GM23248 (cell line): ENCODE data around the gene TRMT10C. TPM values are rescaled to one million over a fixed set of nuclear protein-coding genes. Genes with fewer than 3 reads are reported as not detected.

Experiments
- DNase-seq: peaks from one replicate; pipeline ENCODE4 v3.0.0-alpha.2; 2015
- H2AFZ ChIP-seq: fragments of 200-600 bp; sonication (generic); 2 replicates; pipeline ENCODE4 v1.6.1; 2016; ENCODE audit warnings: antibody characterized with exemption
- H3F3A ChIP-seq: fragments of 200-600 bp; sonication (generic); 2 replicates; pipeline ENCODE4 v1.6.1; 2016; ENCODE audit warnings: mild to moderate bottlenecking, antibody characterized with exemption, mixed run types; ENCODE audit not compliant: insufficient read depth
- H3K27ac ChIP-seq: fragments of 200-600 bp; sonication (generic); 2 replicates; pipeline ENCODE4 v1.5.1; 2016; ENCODE audit warnings: mild to moderate bottlenecking
- H3K27me3 ChIP-seq: fragments of 200-600 bp; sonication (generic); replicated peaks from 2 replicates; pipeline ENCODE4 v1.6.1; 2016; ENCODE audit warnings: mild to moderate bottlenecking; ENCODE audit not compliant: insufficient read depth
- H3K36me3 ChIP-seq: fragments of 200-600 bp; sonication (generic); 2 replicates; pipeline ENCODE4 v1.6.1; 2016; ENCODE audit warnings: low read depth, mild to moderate bottlenecking
- H3K4me1 ChIP-seq: fragments of 200-600 bp; sonication (generic); 2 replicates; pipeline ENCODE4 v1.6.1; 2016; ENCODE audit warnings: mild to moderate bottlenecking; ENCODE audit not compliant: insufficient read depth
- H3K4me2 ChIP-seq: fragments of 200-600 bp; sonication (generic); one replicate; pipeline ENCODE4 v1.6.1; 2016; ENCODE audit warnings: mild to moderate bottlenecking; ENCODE audit not compliant: unreplicated experiment
- H3K4me3 ChIP-seq: fragments of 200-600 bp; sonication (generic); 2 replicates; pipeline ENCODE4 v1.5.1; 2016; ENCODE audit warnings: mild to moderate bottlenecking
- H3K79me2 ChIP-seq: fragments of 200-600 bp; sonication (generic); 2 replicates; pipeline ENCODE4 v1.6.1; 2016; ENCODE audit warnings: mild to moderate bottlenecking; ENCODE audit not compliant: insufficient read depth
- H3K9ac ChIP-seq: fragments of 200-600 bp; sonication (generic); 2 replicates; pipeline ENCODE4 v1.6.1; 2016; ENCODE audit warnings: mild to moderate bottlenecking
- H3K9me2 ChIP-seq: fragments of 200-600 bp; sonication (generic); 2 replicates; pipeline ENCODE4 v1.6.1; 2016; ENCODE audit warnings: mixed run types, mild to moderate bottlenecking, moderate library complexity; ENCODE audit not compliant: insufficient read depth
- H3K9me3 ChIP-seq: fragments of 200-600 bp; sonication (generic); one replicate; pipeline ENCODE4 v1.6.1; 2017; ENCODE audit warnings: low read depth
- H4K20me1 ChIP-seq: fragments of 200-600 bp; sonication (generic); 2 replicates; pipeline ENCODE4 v1.6.0; 2016; ENCODE audit not compliant: insufficient read depth
- EZH2 ChIP-seq: fragments of 200-600 bp; sonication (generic); IDR thresholded peaks from 2 replicates; pipeline ENCODE4 v1.6.1; 2018; ENCODE audit warnings: antibody characterized with exemption, mild to moderate bottlenecking; ENCODE audit not compliant: insufficient read depth, poor library complexity, severe bottlenecking
- EZH2phosphoT487 ChIP-seq: fragments of 200-600 bp; sonication (generic); IDR thresholded peaks from 2 replicates; pipeline ENCODE4 v1.6.1; 2018; ENCODE audit warnings: antibody characterized with exemption, moderate library complexity, mild to moderate bottlenecking, low read depth; ENCODE audit not compliant: insufficient read depth
- WGBS, 2 experiments: methylation state at CpG; one replicate each; pipeline ENCODE4 v1.1.6; 2015 to 2017; ENCODE audit warnings: low lambda C conversion rate in 2 of 2, low coverage in 1 of 2; ENCODE audit errors: missing lambda C conversion rate in 2 of 2; 5-methylcytosine and 5-hydroxymethylcytosine counted together
- in situ Hi-C: fragments of 300-500 bp; cut with MboI; formaldehyde crosslinking; loops from 2 replicates; pipeline ENCODE4 v1.15.0; 2020
- polyA plus RNA-seq: library from polyadenylated mRNA; unstranded; fragments of >200 nt; fragmentation: Nextera tagmentation; extraction: Ambion mirVana; gene quantifications from 2 replicates; pipeline ENCODE4 v1.2.1, GENCODE V29; 2016
- total RNA-seq: library from RNA; depleted of rRNA; stranded (reverse); fragments of >200 nt; shearing (Covaris generic); gene quantifications from 2 replicates; pipeline ENCODE4 v1.2.3, GENCODE V29; 2014

Gene TRMT10C
- total and polyA plus RNA-seq, 2 experiments from 2014 or later: 22.5 to 33.3 TPM

- Histone ChIP-seq H3F3A (no peaks in the 10 kb centered on the region), H3K27me3 (0 out of 2 replicates have a peak, but pooled peaks cover 9% of the 10 kb centered on the region), H3K9ac (no peak overlapping the region), H3K79me2 (no peaks in the 10 kb centered on the region), H2AFZ (no peak overlapping the region), H3K27ac (no peak overlapping the region), H3K9me2 (no peaks in the 10 kb centered on the region), H4K20me1 (no peaks in the 10 kb centered on the region), H3K4me2 (no peak overlapping the region), H3K9me3 (no peaks in the 10 kb centered on the region), H3K4me3 (no peak overlapping the region), H3K4me1 (no peaks in the 10 kb centered on the region), H3K36me3 (no peaks in the 10 kb centered on the region)
- no peak for TF ChIP-seq EZH2phosphoT487
- no peak for TF ChIP-seq EZH2
- in situ Hi-C loops: no loop called here
- WGBS, 2 experiments: 8 to 11% methylated on average over 2 to 3 of the region's 3 CpGs
- no peak for DNase-seq
Measured at GRCh38 chr3:101556064-101556463, 5.6 kb upstream of the TRMT10C start.

- DNase-seq: no peak
- Histone ChIP-seq H3K27me3 (no peaks in the 10 kb centered on the region), H3K36me3 (peaks cover 23% of the 10 kb centered on the region), H3K4me1 (peaks cover 6% of the 10 kb centered on the region), H2AFZ (no peak overlapping the region), H3K4me3 (no peak overlapping the region), H3F3A (peaks cover 24% of the 10 kb centered on the region), H3K4me2 (no peak overlapping the region), H4K20me1 (peaks cover 3% of the 10 kb centered on the region; the same call in 1 of the 2 replicates), H3K9ac (no peak overlapping the region), H3K9me3 (no peaks in the 10 kb centered on the region), H3K79me2 (peaks cover 45% of the 10 kb centered on the region), H3K27ac (no peak overlapping the region), H3K9me2 (no peaks in the 10 kb centered on the region)
- in situ Hi-C loops: no loop called here
- 88 to 91% methylated on average over 6 of the region's 6 CpGs for WGBS, 2 experiments
- TF ChIP-seq EZH2: no peak
- TF ChIP-seq EZH2phosphoT487: no peak
Measured at GRCh38 chr3:101567528-101568317, 6.1 kb downstream of the TRMT10C start.

GRCh38 chr3:101571028-101571895 lies 9.6 kb downstream of the TRMT10C start:
- DNase-seq: peak; percentile 10
- Histone ChIP-seq H3K4me3 (no peak overlapping the region), H3F3A (peaks cover 45% of the 10 kb centered on the region), H3K4me1 (peaks cover 18% of the 10 kb centered on the region; the same call in 1 of the 2 replicates), H3K9me2 (no peaks in the 10 kb centered on the region), H3K4me2 (no peak overlapping the region), H4K20me1 (no peaks in the 10 kb centered on the region), H2AFZ (0 out of 2 replicates have a peak overlapping the region, but pooled peaks have one; percentile 89), H3K27me3 (no peaks in the 10 kb centered on the region), H3K27ac (no peak overlapping the region), H3K9ac (no peak overlapping the region), H3K9me3 (no peaks in the 10 kb centered on the region), H3K79me2 (peaks cover 32% of the 10 kb centered on the region), H3K36me3 (0 out of 2 replicates have a peak, but pooled peaks cover 4% of the 10 kb centered on the region)
- WGBS, 2 experiments: 68 to 69% methylated on average over 9 of the region's 9 CpGs
- TF ChIP-seq EZH2phosphoT487: no peak
- TF ChIP-seq EZH2: no peak
- in situ Hi-C loops: no loop called here
